Natural killer cell (primary cell): ENCODE data around the gene MYO1D. TPM values are rescaled to one million over a fixed set of nuclear protein-coding genes. Genes with fewer than 3 reads are reported as not detected.

Experiments
- ATAC-seq, 3 donors: fragments of 150-1000 bp in 2 of 3; fragments of 200-7000 bp in 1 of 3; cut with Tn5 transposase; 1 replicate in 1 of 3; 2 replicates in 2 of 3; pipeline ENCODE4 v1.10.0; 2021; ENCODE audit warnings: mild to moderate bottlenecking in 2 of 3, moderate library complexity in 2 of 3
- DNase-seq, 2 donors: peaks; one replicate each; pipeline versions ENCODE4 v3.0.0 to v3.0.0-alpha.2; 2013 to 2021; ENCODE audit warnings: mixed read lengths in 1 of 2
- H3K27ac ChIP-seq: one replicate; pipeline ENCODE4 v1.5.1; 2013; ENCODE audit warnings: mild to moderate bottlenecking, low read length
- H3K27me3 ChIP-seq: one replicate; pipeline ENCODE4 v1.6.1; 2013; ENCODE audit warnings: low read length; ENCODE audit not compliant: control insufficient read depth, insufficient read depth
- H3K36me3 ChIP-seq: one replicate; pipeline ENCODE4 v1.6.1; 2013; ENCODE audit warnings: low read length; ENCODE audit not compliant: control insufficient read depth, insufficient read depth
- H3K4me1 ChIP-seq: one replicate; pipeline ENCODE4 v1.6.1; 2013; ENCODE audit warnings: low read length; ENCODE audit not compliant: control insufficient read depth, insufficient read depth
- H3K4me3 ChIP-seq: one replicate; pipeline ENCODE4 v1.5.1; 2013; ENCODE audit warnings: low read length
- H3K9me3 ChIP-seq: one replicate; pipeline ENCODE4 v1.6.1; 2013; ENCODE audit warnings: low read length; ENCODE audit not compliant: control insufficient read depth, insufficient read depth
- H3K27ac Mint-ChIP-seq, 2 donors: one replicate each; pipeline ENCODE4 v1.8.0; 2022; ENCODE audit warnings: mild to moderate bottlenecking in 2 of 2, mixed read lengths in 2 of 2, moderate library complexity in 1 of 2
- H3K27me3 Mint-ChIP-seq, 2 donors: one replicate each; pipeline ENCODE4 v1.8.0; 2022; ENCODE audit warnings: low read depth in 2 of 2, mixed read lengths in 2 of 2
- H3K36me3 Mint-ChIP-seq: one replicate; pipeline ENCODE4 v1.8.0; 2022; ENCODE audit warnings: mixed read lengths
- H3K4me1 Mint-ChIP-seq, 2 donors: one replicate each; pipeline ENCODE4 v1.8.0; 2022; ENCODE audit warnings: mixed read lengths in 2 of 2
- H3K4me3 Mint-ChIP-seq: one replicate; pipeline ENCODE4 v1.8.0; 2022; ENCODE audit warnings: mild to moderate bottlenecking, moderate library complexity, mixed read lengths
- H3K9me3 Mint-ChIP-seq, 2 donors: one replicate each; pipeline ENCODE4 v1.8.0; 2022; ENCODE audit warnings: mixed read lengths in 2 of 2
- whole genome bisulfite sequencing: methylation state at CpG from one replicate; pipeline ENCODE4 v1.1.7; 2013; ENCODE audit warnings: missing lambda C conversion rate; ENCODE audit not compliant: insufficient coverage; 5-methylcytosine and 5-hydroxymethylcytosine counted together
- intact Hi-C: fragments of 100-400 bp; cut with micrococcal nuclease; formaldehyde crosslinking; loops from one replicate; pipeline ENCODE4 v1.14.2; 2022
- total RNA-seq, 4 donors: library from RNA; stranded (reverse); fragments of 120-200 nt in 1 of 4; gene quantifications; one replicate each; pipeline versions ENCODE4 v1.2.3 to v1.2.4, GENCODE V29; 2013 to 2022
- TF ChIP-seq, protein P1 (sequence below): fragments of 200-600 bp; IDR thresholded peaks from one replicate; pipeline ENCODE4 v1.8.0; 2022; ENCODE audit warnings: antibody characterized with exemption

MYO1D gene
- total RNA-seq, 3 donors from 2014 or later (not counting 1 experiment from before 2014, with no cell fraction given), result 6.8 to 20.2 (median 10.5) TPM

- no peaks in the 10 kb centered on the region for H3K4me1 Mint-ChIP-seq
- H3K9me3 Mint-ChIP-seq, result no peaks in the 10 kb centered on the region
- intact Hi-C loops, result no loop called here
- Histone ChIP-seq H3K4me3 (no peak overlapping the region), H3K4me1 (no peaks in the 10 kb centered on the region), H3K27ac (no peak overlapping the region), H3K9me3 (no peaks in the 10 kb centered on the region), H3K27me3 (no peaks in the 10 kb centered on the region), H3K36me3 (no peaks in the 10 kb centered on the region)
- H3K4me3 Mint-ChIP-seq, result no peak overlapping the region
- DNase-seq (no peak), ATAC-seq (no peak)
- no peaks in the 10 kb centered on the region for H3K27me3 Mint-ChIP-seq
- WGBS, result 94% methylated on average over 11 of the region's 11 CpGs
- TF ChIP-seq, protein P1, sequence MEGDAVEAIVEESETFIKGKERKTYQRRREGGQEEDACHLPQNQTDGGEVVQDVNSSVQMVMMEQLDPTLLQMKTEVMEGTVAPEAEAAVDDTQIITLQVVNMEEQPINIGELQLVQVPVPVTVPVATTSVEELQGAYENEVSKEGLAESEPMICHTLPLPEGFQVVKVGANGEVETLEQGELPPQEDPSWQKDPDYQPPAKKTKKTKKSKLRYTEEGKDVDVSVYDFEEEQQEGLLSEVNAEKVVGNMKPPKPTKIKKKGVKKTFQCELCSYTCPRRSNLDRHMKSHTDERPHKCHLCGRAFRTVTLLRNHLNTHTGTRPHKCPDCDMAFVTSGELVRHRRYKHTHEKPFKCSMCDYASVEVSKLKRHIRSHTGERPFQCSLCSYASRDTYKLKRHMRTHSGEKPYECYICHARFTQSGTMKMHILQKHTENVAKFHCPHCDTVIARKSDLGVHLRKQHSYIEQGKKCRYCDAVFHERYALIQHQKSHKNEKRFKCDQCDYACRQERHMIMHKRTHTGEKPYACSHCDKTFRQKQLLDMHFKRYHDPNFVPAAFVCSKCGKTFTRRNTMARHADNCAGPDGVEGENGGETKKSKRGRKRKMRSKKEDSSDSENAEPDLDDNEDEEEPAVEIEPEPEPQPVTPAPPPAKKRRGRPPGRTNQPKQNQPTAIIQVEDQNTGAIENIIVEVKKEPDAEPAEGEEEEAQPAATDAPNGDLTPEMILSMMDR, result no peak
- H3K36me3 Mint-ChIP-seq, result no peaks in the 10 kb centered on the region
- no peak overlapping the region for H3K27ac Mint-ChIP-seq
These were observed 247.2 kb downstream of the MYO1D start for GRCh38 chr17:32629563-32630190.

DNA sequence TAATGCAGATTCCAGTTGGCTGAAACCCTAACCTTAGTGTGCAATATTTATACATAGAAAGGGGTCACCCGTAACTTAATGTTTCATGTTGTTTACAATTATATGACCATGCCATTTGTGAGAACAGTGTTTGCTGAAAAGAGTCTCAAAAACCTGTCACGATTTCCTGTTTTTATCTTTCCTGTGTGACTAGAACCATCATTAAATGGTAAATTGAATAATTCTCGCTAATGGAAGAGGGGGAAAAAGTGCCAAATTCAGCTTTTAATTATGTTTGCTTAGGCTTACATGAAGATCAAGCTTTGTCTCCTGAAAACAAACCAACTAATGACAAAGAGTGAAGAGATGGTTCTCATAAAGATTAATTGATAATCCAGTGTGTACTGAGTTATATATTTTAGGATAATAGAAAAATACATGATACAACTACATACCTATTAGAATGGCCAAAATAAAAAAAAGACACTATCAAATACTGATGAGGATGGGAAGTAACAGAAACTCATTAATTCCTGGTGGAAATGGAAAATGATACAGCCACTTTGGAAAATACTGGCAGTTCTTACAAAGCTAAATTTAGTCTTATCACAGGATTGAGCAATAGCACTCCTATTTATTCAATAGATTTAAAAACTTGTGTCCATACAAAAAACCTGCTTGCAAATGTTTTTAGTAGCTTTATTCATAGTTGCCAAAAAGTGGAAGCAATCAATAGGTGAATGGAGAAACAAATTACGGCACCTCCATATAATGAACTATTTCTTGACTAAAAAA lies 248.5 kb downstream of the MYO1D start:
- Histone ChIP-seq H3K4me3 (no peak overlapping the region), H3K27ac (no peak overlapping the region), H3K36me3 (no peaks in the 10 kb centered on the region), H3K27me3 (no peaks in the 10 kb centered on the region), H3K4me1 (no peaks in the 10 kb centered on the region), H3K9me3 (no peaks in the 10 kb centered on the region)
- 100% methylated on average over 3 of the region's 4 CpGs for WGBS
- H3K27ac Mint-ChIP-seq, result no peak overlapping the region
- no peaks in the 10 kb centered on the region for H3K36me3 Mint-ChIP-seq
- no peaks in the 10 kb centered on the region for H3K9me3 Mint-ChIP-seq
- no peak overlapping the region for H3K4me3 Mint-ChIP-seq
- intact Hi-C loops, result no loop called here
- no peak for ATAC-seq
- TF ChIP-seq, protein P1, result no peak
- H3K27me3 Mint-ChIP-seq, result no peaks in the 10 kb centered on the region
- DNase-seq, result no peak
- H3K4me1 Mint-ChIP-seq, result no peaks in the 10 kb centered on the region

GRCh38 chr17:32627239-32627996 lies 249.5 kb downstream of the MYO1D start:
- H3K27me3 ChIP-seq, result no peaks in the 10 kb centered on the region
- no peaks in the 10 kb centered on the region for H3K4me1 Mint-ChIP-seq
- H3K27ac ChIP-seq, result no peak overlapping the region
- H3K4me3 ChIP-seq, result no peak overlapping the region
- no peaks in the 10 kb centered on the region for H3K36me3 Mint-ChIP-seq
- ATAC-seq (no peak), DNase-seq (no peak)
- no peaks in the 10 kb centered on the region for H3K27me3 Mint-ChIP-seq
- intact Hi-C loops, result no loop called here
- no peaks in the 10 kb centered on the region for H3K4me1 ChIP-seq
- no peak overlapping the region for H3K27ac Mint-ChIP-seq
- no peaks in the 10 kb centered on the region for H3K9me3 ChIP-seq
- 90% methylated on average over 14 of the region's 15 CpGs for WGBS
- TF ChIP-seq, protein P1, result no peak
- H3K4me3 Mint-ChIP-seq, result no peak overlapping the region
- no peaks in the 10 kb centered on the region for H3K9me3 Mint-ChIP-seq
- no peaks in the 10 kb centered on the region for H3K36me3 ChIP-seq
